GM18870 (cell line): ENCODE measurements around the gene CALR.
"Not testable (repeated sequence)": the region's sequence is repeated elsewhere in the genome, so short reads cannot be mapped to it uniquely, and the experiment has no call there.

Experiments used
- ATAC-seq: cut with Tn5 transposase; IDR thresholded peaks from one replicate; pipeline ENCODE4 v1.9.1; 2021; ENCODE audit warnings: moderate library complexity; ENCODE audit not compliant: unreplicated experiment

CALR gene

GRCh38 chr19:12952488-12953137, 14.2 kb downstream of the CALR start:
- no peak for ATAC-seq

GRCh38 chr19:12953138-12953798, 14.9 kb downstream of the CALR start:
- no peak for ATAC-seq

GRCh38 chr19:12953799-12954611, 15.6 kb downstream of the CALR start:
- ATAC-seq: no peak

DNA sequence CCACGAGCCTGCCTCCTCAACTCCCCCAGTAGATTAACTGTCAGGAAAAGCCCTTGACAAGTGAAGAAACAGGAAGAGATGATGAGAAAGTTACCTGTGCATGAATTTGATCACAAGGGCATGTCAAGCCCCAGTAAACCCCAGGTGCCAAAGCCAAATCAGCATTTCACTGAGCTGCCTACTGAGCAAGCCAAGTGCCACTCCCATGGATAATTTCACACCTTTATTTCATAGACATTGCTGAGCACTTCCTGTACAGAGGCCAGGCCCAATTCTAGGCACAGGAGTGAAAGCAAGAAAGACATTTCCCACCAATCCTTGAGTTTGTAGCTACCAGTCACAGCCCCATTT, 16.2 kb downstream of the CALR start:
- no peak for ATAC-seq

DNA sequence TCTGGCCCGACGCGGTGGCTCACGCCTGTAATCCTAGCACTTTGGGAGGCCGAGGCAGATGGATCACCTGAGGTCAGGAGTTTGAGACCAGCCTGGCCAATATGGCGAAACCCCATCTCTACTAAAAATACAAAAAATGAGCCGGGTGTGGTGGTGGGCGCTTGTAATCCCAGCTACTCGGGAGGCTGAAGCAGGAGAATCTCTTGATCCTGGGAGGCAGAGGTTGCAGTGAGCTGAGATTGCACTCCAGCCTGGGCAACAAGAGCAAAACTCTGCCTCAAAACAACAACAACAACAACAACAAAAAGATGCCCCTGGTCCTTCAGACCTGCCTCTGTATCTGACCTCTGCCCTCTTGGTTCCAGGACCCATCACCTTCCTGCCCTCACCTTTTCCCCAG, 17.2 kb downstream of the CALR start:
- not testable (repeated sequence) for ATAC-seq

- no peak for ATAC-seq
These were observed 17.6 kb downstream of the CALR start for GRCh38 chr19:12955996-12956395.

DNA sequence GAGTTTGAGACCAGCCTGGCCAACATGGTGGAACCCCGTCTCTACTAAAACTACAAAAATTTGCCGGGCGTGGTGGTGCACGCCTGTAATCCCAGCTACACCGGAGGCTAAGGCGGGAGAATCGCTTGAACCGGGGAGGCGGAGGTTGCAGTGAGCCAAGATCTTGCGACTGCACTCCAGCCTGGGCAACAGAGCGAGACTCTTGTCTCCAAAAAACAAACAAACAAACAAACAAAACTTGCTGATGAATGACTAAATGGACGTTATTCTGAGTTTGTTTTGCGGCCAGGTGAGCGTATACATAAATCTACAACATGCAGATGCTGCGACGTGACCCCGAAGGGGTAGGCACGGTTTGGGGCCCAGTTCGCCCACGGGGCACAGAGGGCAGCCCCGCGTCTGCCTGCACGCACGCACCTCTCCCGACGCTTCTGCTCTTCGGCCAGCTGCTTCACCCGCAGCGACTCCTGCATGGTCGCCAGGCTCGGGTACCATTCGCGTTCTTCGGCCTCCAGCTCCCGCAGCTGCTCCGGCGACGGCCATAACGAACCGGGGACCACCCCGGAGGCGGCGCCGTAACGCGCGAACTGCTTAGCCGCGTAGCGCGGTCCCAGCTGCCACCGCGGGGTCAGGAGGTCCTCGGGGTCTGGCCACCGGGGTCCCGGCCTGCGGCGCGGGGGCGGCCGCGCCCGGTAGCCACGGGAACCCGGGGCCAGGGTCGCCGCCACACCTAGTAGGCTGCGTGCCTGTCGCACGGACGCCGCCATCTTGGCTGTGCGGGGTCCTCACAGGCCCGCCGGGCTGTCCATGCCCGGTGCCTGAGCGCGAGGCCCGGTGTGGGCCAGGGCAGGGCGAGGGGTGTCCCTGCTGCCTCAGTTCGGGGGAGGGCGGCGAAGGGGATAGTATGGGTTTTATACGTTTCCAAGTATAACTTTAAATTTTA, 18.3 kb downstream of the CALR start, which contains the start of gene GADD45GIP1:
Gene GADD45GIP1 (minus strand): TSS at position 778 of the 943 bp plus-strand sequence. CDS start 11 bp downstream, at position 767.
- no peak for ATAC-seq

DNA sequence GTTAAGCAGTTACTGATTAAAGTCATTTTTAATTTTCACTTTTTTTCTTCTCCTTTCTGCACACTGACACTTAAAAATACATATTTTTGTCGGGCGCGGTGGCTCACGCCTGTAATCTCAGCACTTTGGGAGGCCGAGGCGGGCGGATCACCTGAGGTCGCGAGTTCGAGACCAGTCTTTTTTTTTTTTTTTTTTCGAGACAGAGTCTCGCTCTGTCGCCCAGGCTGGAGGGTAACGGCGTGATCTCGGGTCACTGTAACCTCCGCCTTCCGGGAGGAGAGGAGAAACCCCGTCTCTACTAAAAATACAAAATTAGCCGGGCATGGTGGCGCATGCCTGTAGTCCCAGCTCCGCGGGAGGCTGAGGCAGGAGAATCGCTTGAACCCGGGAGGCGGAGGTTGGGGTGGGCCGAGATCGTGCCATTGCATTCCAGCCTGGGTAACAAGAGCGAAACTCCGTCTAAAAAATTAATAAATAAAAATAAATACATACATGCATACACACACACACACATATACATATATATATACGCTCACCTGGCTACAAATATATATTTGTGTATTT, 19.1 kb downstream of the CALR start:
- not testable (repeated sequence) for ATAC-seq

GRCh38 chr19:12959481-12959880, 21.1 kb downstream of the CALR start:
- no peak for ATAC-seq

- ATAC-seq: no peak
These were observed 26.8 kb downstream of the CALR start for GRCh38 chr19:12965017-12965811.

DNA sequence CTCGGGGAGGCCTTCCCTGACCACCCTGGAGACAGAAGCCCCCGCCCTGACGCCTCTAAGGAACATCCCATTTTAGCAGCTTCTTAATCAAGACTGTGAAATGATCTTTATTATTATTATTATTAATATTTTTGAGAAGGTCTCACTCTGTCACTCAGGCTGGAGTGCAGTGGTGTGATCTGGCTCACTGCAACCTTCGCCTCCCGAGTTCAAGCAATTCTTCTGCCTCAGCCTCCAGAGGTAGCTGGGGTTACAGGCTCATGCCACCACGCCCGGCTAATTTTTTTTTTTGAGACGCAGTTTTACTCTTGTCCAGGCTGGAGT, 27.4 kb downstream of the CALR start:
- ATAC-seq: no peak

- no peak for ATAC-seq
These were observed 29.5 kb downstream of the CALR start for GRCh38 chr19:12967907-12968306.

DNA sequence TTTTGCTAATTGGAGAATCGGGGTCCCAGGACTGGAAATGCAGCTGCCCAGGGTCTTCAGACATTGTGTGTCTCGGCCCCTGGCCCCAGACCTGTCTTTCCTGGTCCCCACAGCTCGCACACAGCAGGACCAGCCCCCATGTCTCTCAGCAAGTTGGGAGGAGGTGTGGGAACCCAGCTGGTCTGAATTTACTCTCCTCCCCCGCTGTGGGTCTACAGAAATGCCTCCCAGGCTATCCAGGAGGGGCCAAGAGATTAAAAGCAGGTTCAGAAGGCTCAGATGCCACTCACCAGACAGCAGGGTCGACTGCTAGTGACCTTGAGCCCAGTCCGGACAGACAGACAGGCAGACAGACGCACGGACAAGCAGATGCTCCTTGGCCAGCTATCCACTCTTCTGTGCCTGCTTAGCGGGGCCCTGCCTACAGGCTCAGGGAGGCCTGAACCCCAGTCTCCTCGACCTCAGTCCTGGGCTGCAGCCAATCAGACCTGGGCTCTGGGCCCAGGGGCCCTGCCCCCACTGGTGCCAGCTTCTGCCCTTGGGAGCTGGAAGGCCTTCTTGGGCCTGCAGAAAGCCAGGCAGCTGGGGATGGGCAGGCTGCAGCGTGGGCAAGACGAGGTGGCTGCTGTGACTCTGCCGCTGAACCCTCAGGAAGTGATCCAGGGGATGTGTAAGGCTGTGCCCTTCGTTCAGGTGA, 31.0 kb downstream of the CALR start, which contains the start of gene DAND5:
Gene DAND5 (plus strand): TSS at position 285 of the 697 bp plus-strand sequence. CDS start 85 bp downstream, at position 370.
- ATAC-seq: no peak

DNA sequence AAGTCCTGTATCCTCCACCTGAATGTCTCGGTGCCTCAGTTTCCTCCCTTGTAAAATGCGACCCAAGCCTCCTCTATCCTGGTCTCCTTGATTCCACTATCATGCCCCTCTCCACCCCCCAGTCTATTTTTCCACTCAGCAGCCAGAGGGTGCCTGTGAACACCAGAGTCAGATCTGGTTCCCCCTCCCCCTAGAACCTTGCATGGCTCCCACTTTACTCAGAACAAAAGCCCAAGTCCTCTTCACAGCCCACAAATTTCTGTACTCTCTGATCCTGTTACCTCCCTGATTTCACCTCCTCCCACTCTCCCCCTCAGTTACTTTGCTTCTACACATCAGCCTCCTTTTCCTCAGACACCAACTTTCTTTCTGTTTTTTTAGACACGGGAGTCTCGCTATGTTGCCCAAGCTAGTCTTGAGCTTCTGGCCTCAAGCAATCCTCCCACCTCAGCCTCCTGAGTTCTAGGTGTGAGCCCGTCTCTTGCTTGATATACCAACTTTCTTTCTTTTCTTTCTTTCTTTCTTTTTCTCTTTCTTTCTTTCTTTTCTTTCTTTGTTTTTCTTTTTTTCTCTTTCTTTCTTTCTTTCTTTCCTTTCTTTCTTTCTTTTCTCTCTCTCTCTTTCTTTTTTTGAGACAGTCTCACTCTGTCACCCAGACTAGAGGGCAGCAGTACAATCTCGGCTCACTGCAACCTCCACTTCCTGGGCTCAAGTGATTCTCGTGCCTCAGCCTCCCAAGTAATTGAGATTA, 31.8 kb downstream of the CALR start:
- no peak for ATAC-seq

DNA sequence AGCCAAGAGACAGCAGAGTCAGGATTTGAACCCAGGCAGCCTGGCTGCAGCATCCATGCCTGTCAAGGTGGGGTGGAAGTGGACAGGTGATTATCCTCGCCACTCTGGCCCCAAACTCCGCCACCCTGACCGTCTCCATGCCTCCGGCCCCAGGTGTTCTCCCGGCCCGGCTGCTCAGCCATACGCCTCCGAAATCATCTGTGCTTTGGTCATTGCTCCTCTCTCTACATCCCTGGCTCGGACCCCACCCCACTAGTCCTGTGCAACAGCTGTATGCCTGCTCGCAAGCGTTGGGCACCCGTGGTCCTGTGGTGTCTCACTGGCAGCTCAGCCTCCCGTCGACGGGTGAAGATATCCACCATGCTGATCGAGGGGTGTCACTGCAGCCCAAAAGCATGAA, 34.8 kb downstream of the CALR start:
- no peak for ATAC-seq

DNA sequence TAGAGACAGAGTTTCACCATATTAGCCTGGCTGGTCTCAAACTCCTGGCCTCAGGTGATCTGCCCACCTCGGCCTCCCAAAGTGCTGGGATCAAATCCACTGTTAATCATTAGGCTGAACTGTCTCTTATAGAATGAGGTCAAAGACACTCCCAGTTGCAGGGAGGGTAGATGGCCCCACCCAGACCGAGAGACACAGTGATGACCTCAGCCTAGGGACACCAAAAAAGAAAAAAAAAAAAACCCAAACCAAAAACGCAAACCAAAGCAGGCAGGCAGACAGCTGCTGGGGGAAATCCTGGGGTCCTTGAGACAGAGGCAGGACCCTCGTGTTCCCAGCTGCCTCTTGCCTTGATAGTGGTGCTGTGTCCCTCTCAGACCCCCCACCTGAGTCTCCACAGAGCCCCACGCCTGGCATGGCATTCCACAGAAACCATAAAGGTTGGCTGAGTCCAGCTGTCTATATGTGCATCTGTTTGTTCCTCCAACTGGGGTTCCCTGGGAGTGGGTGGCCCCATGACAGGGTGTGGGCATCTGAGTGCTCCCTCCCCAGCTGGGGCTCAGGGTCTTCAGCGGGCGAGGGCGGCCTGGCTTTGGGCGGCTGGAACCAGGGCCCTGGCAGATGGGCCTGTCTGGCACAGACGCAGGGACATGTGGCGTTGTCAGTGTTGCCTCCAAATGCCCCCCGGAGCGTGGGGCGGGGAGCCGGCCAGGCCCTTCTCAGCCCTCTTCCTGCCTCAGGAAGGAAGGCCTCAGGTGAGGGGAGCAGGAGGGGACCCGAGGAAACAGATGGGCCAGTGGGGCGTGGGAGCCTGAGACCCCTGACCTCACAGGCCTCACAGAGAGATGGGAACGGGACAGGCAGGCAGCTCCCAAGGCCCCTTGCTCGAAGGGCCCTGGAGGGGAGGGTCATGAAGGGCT, 36.2 kb downstream of the CALR start:
- no peak for ATAC-seq

DNA sequence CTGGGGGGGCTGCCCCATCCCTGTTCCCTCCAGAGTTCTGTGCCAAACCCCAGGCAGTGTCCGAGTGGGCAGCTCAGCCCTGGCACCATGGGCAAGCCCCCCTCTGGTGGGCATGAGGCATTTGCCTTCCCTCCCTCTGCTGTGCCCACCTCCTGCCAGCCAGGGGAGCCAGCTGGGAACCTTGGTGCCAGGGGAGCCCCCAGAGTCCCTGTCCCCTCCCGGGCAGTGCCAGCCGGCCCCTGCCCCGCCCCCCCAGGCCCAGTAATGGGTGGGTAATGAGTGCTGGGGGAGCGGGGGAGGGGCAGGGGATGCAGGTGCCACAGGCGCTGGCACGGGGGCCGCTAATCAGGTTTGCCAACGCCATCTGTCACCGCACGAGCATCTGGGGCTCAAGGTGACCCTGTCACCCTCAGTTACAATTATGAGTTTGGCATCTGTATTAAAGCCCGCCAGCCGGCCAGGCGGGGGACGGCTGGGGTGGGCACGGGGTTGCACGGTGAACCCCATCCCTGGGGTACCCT, 36.9 kb downstream of the CALR start:
- ATAC-seq: no peak
